Left cardiac atrium (tissue), 4 donors: ENCODE data around the gene DCLRE1B. TPM values are rescaled to one million over a fixed set of nuclear protein-coding genes. Genes with fewer than 3 reads are reported as not detected.
A peak's percentile ranks its signal among the peaks of the same experiment; 100 is the strongest.

Source experiments
- ATAC-seq, 2 donors: fragments of 200-7000 bp; cut with Tn5 transposase; one replicate each; pipeline ENCODE4 v1.9.1; 2020; ENCODE audit warnings: mild to moderate bottlenecking in 2 of 2, moderate library complexity in 2 of 2
- DNase-seq: peaks from one replicate; pipeline ENCODE4 v3.0.0-alpha.2; 2020
- intact Hi-C, 2 donors: fragments of 100-400 bp; cut with DNase I; formaldehyde crosslinking; loops; one replicate each; pipeline versions ENCODE4 v1.14.1 to v1.15.1; 2022 to 2023
- total RNA-seq, 2 donors: library from RNA; stranded (reverse); fragmentation: NEBNext Ultra II Directional; extraction: Animal tissue kit (Norgen Biotek cat#: 25700); gene quantifications; one replicate each; pipeline ENCODE4 v1.2.1, GENCODE V29; 2021
- donor health status: DM: no; HTN: yes; CAD: no.
- donor health status: DM: no; HTN: yes; CAD: no; lungs with severe emphysema.
- donor health status: DM: yes; HTN: yes; CAD: no.
- donor health status: Dilated cardiomyopathy.

Gene DCLRE1B
- total RNA-seq, 2 donors from 2014 or later = 3.6 to 4.2 TPM

GRCh38 chr1:113916974-113917373 lies 11.8 kb downstream of the DCLRE1B start:
- ATAC-seq = no peak
- intact Hi-C loops = no loop called here
- DNase-seq = no peak

GRCh38 chr1:113917400-113918082 lies 12.4 kb downstream of the DCLRE1B start:
- ATAC-seq (no peak), DNase-seq (no peak)
- intact Hi-C loops = no loop called here

- DNase-seq (no peak), ATAC-seq (no peak)
- intact Hi-C loops = no loop called here
Observed at GRCh38 chr1:113918243-113918642, 13.1 kb downstream of the DCLRE1B start.

GRCh38 chr1:113922957-113923356 lies 17.8 kb downstream of the DCLRE1B start:
- no peak for DNase-seq
- ATAC-seq = no peak
- intact Hi-C loops = no loop called here

GRCh38 chr1:113924473-113924872 lies 19.3 kb downstream of the DCLRE1B start:
- ATAC-seq = no peak
- no peak for DNase-seq
- intact Hi-C loops = no loop called here

- DNase-seq (no peak), ATAC-seq (peak in 1 of 2 donors; percentile 17)
- intact Hi-C loops = loop anchor here in 1 of 2 donors (2.0 kb wide), 1 partner anchor 16 kb away; no protein-coding TSS in a partner anchor
Observed at GRCh38 chr1:113928187-113928930, 23.2 kb downstream of the DCLRE1B start.

- ATAC-seq = peak; percentile 94 to 96
Observed at GRCh38 chr1:113928941-113929749, 24.0 kb downstream of the DCLRE1B start, which contains the start of gene HIPK1. HIPK1 (plus strand) TSS chr1:113929324.

GRCh38 chr1:113929750-113930498 lies 24.8 kb downstream of the DCLRE1B start:
- intact Hi-C loops = loop anchor here in 1 of 2 donors (1.0 to 2.0 kb wide), 2 partner anchors 17 to 25 kb away; partner anchors contain the start of gene DCLRE1B
- DNase-seq (peak; percentile 43), ATAC-seq (peak; percentile 59 to 61)

More at GRCh38 chr1:113928941-113929749, 24.0 kb downstream of the DCLRE1B start, which contains the start of gene HIPK1:
- peak; percentile 95 for DNase-seq
- intact Hi-C loops = loop anchor here in 1 of 2 donors (1.0 to 2.0 kb wide), 2 partner anchors 16 to 24 kb away; partner anchors contain the start of gene DCLRE1B

- DNase-seq (no peak), ATAC-seq (peak in 1 of 2 donors; percentile 11)
- intact Hi-C loops = no loop called here
Observed at GRCh38 chr1:113930499-113931161, 25.5 kb downstream of the DCLRE1B start.

- intact Hi-C loops = no loop called here
- DNase-seq (no peak), ATAC-seq (no peak)
Observed at GRCh38 chr1:113931451-113931851, 26.3 kb downstream of the DCLRE1B start.

- intact Hi-C loops = no loop called here
- no peak for DNase-seq
- ATAC-seq = no peak
Observed at GRCh38 chr1:113934006-113934405, 28.9 kb downstream of the DCLRE1B start.

GRCh38 chr1:113934511-113935055 lies 29.5 kb downstream of the DCLRE1B start:
- ATAC-seq = no peak
- no peak for DNase-seq
- intact Hi-C loops = no loop called here

- intact Hi-C loops = no loop called here
- DNase-seq (no peak), ATAC-seq (no peak)
Observed at GRCh38 chr1:113935176-113935575, 30.1 kb downstream of the DCLRE1B start.

GRCh38 chr1:113935970-113936369 lies 30.8 kb downstream of the DCLRE1B start:
- ATAC-seq (no peak), DNase-seq (no peak)
- intact Hi-C loops = no loop called here

GRCh38 chr1:113937146-113937545 lies 32.0 kb downstream of the DCLRE1B start:
- ATAC-seq (no peak), DNase-seq (no peak)
- intact Hi-C loops = no loop called here

GRCh38 chr1:113938192-113938591 lies 33.1 kb downstream of the DCLRE1B start:
- intact Hi-C loops = no loop called here
- no peak for ATAC-seq

GRCh38 chr1:113940365-113941244 lies 35.5 kb downstream of the DCLRE1B start:
- DNase-seq = no peak
- intact Hi-C loops = no loop called here
- ATAC-seq = peak in 1 of 2 donors; percentile 17

More at GRCh38 chr1:113938192-113938591, 33.1 kb downstream of the DCLRE1B start:
- no peak for DNase-seq
